A549 (cell line): ENCODE measurements around the gene CHTF18. TPM values are rescaled to one million over a fixed set of nuclear protein-coding genes. Genes with fewer than 3 reads are reported as not detected.

Experiments
- ATAC-seq, 2 experiments: fragments of 200-7000 bp in 1 of 2; fragments of >200 bp in 1 of 2; cut with Nextera tagmentation in 1 of 2; cut with Tn5 transposase in 1 of 2; 3 replicates each; pipeline versions ENCODE4 v1.8.0 to v1.9.1; 2018 to 2020; ENCODE audit warnings: mild to moderate bottlenecking in 1 of 2, moderate library complexity in 1 of 2
- CTCF ChIA-PET: fragments of 300-600 bp; sonication (Branson Sonifier 250); formaldehyde crosslinking; extraction: SDS; loops from one replicate; lab custom pipeline; 2021; ENCODE audit warnings: antibody characterized with exemption, inconsistent platforms; lab: Yijun Ruan, JAX
- POLR2A ChIA-PET: fragments of 350-600 bp; formaldehyde crosslinking; extraction: SDS; loops from one replicate; lab custom pipeline; 2021; ENCODE audit warnings: antibody characterized with exemption, inconsistent platforms; lab: Yijun Ruan, JAX
- DNase-seq, 2 experiments: peaks; one replicate each; pipeline versions ENCODE4 v3.0.0 to v3.0.0-alpha.2; 2011 to 2016; ENCODE audit warnings: low read depth in 1 of 2, low spot score in 1 of 2
- FAIRE-seq: peaks from 2 replicates; lab custom pipeline; 2011; peaks lifted over from hg19 to GRCh38; lab: Jason Lieb, UNC
- H3K27ac ChIP-seq, 2 experiments: fragments of >200 bp; sonication (Bioruptor Twin); formaldehyde crosslinking; 3 replicates each; pipeline ENCODE4 v1.5.1; 2016 to 2017
- H3K4me1 ChIP-seq: fragments of >200 bp; sonication (Bioruptor Twin); formaldehyde crosslinking; 3 replicates; pipeline ENCODE4 v1.6.1; 2016
- H3K4me2 ChIP-seq: fragments of >200 bp; sonication (Bioruptor Twin); formaldehyde crosslinking; 3 replicates; pipeline ENCODE4 v1.6.1; 2016
- H3K4me3 ChIP-seq: fragments of >200 bp; sonication (Bioruptor Twin); formaldehyde crosslinking; 3 replicates; pipeline ENCODE4 v1.5.1; 2016
- H3K9me3 ChIP-seq: fragments of >200 bp; sonication (Bioruptor Twin); formaldehyde crosslinking; 3 replicates; pipeline ENCODE4 v1.6.1; 2016
- CBX2 ChIP-seq: fragments of 200-600 bp; sonication (generic); IDR thresholded peaks from 2 replicates; pipeline ENCODE4 v1.6.1; 2016; ENCODE audit warnings: low read depth, mild to moderate bottlenecking, borderline replicate concordance
- CHD4 ChIP-seq: fragments of 200-600 bp; sonication (generic); IDR thresholded peaks from 2 replicates; pipeline ENCODE4 v1.6.1; 2016; ENCODE audit warnings: antibody characterized with exemption, mild to moderate bottlenecking, borderline replicate concordance
- FOSB ChIP-seq: fragments of 250-450 bp; sonication (Bioruptor Pico); IDR thresholded peaks from 2 replicates; pipeline ENCODE4 v1.5.0; 2020; ENCODE audit warnings: mild to moderate bottlenecking, moderate library complexity
- FOXS1 ChIP-seq: fragments of 250-450 bp; sonication (Bioruptor Pico); IDR thresholded peaks from 2 replicates; pipeline ENCODE4 v1.5.0; 2020; ENCODE audit warnings: mild to moderate bottlenecking, moderate library complexity
- HEYL ChIP-seq: fragments of 250-450 bp; sonication (Bioruptor Pico); IDR thresholded peaks from 2 replicates; pipeline ENCODE4 v1.8.0; 2021; ENCODE audit warnings: mild to moderate bottlenecking, moderate library complexity
- KDM1A ChIP-seq: fragments of 200-600 bp; sonication (generic); IDR thresholded peaks from 2 replicates; pipeline ENCODE4 v1.6.1; 2016; ENCODE audit warnings: low read depth, mild to moderate bottlenecking
- KDM5A ChIP-seq: fragments of 200-600 bp; sonication (generic); IDR thresholded peaks from 2 replicates; pipeline ENCODE4 v1.6.1; 2016; ENCODE audit warnings: antibody characterized with exemption, mild to moderate bottlenecking
- NPAS2 ChIP-seq: fragments of 250-450 bp; sonication (Bioruptor Pico); IDR thresholded peaks from 2 replicates; pipeline ENCODE4 v1.8.0; 2022; ENCODE audit warnings: mild to moderate bottlenecking, moderate library complexity, borderline replicate concordance
- RAD21 ChIP-seq, 2 experiments: fragments of >200 bp in 1 of 2; sonication (Bioruptor Twin) in 1 of 2; formaldehyde crosslinking in 1 of 2; IDR thresholded peaks in 1 of 2; conservative IDR thresholded peaks in 1 of 2; 2 replicates in 1 of 2; 3 replicates in 1 of 2; pipeline ENCODE4 v1.6.1; 2012 to 2018; ENCODE audit warnings: inconsistent platforms in 1 of 2
- RARB ChIP-seq: fragments of 250-450 bp; sonication (Bioruptor Pico); IDR thresholded peaks from 2 replicates; pipeline ENCODE4 v1.8.0; 2021; ENCODE audit warnings: mild to moderate bottlenecking, moderate library complexity
- RCOR1 ChIP-seq: fragments of 150-350 bp; IDR thresholded peaks from 2 replicates; pipeline ENCODE4 v1.6.1; 2014; ENCODE audit warnings: antibody characterized with exemption, low read length, low read depth
- RNF2 ChIP-seq: fragments of 200-600 bp; sonication (generic); IDR thresholded peaks from 2 replicates; pipeline ENCODE4 v1.6.1; 2016; ENCODE audit warnings: low read depth, mild to moderate bottlenecking, antibody characterized with exemption, moderate library complexity, borderline replicate concordance
- ZC3H11A ChIP-seq: fragments of 450-650 bp; IDR thresholded peaks from 2 replicates; pipeline ENCODE4 v1.6.1; 2014; ENCODE audit warnings: antibody characterized with exemption, mild to moderate bottlenecking
- WGBS: methylation state at CpG from one replicate; pipeline ENCODE4 v1.1.6; 2017; ENCODE audit errors: missing lambda C conversion rate; 5-methylcytosine and 5-hydroxymethylcytosine counted together
- polyA plus RNA-seq, 4 experiments: library from polyadenylated mRNA; depleted of rRNA in 3 of 4; stranded (reverse); fragments of >200 nt; fragmentation: RNase III in 1 of 4; extraction: RNeasy Plus Mini Kit Qiagen cat#74134 plus additional on column Dnase treatment in 1 of 4; gene quantifications; 2 replicates in 3 of 4; 3 replicates in 1 of 4; pipeline ENCODE4 v1.2.3, GENCODE V29; 2011 to 2017
- TF ChIP-seq, protein P1 (sequence below): fragments of 250-450 bp; sonication (Bioruptor Pico); IDR thresholded peaks from 2 replicates; pipeline ENCODE4 v1.5.0; 2021; ENCODE audit warnings: mild to moderate bottlenecking, moderate library complexity, borderline replicate concordance
- TF ChIP-seq, protein P2 (sequence below): fragments of 200-600 bp; sonication (generic); IDR thresholded peaks from 2 replicates; pipeline ENCODE4 v1.6.1; 2016; ENCODE audit warnings: antibody characterized with exemption, mild to moderate bottlenecking, moderate library complexity
- TF ChIP-seq, protein P3 (sequence below): fragments of >200 bp; sonication (Bioruptor Twin); formaldehyde crosslinking; IDR thresholded peaks from 3 replicates; pipeline ENCODE4 v1.6.1; 2016
- TF ChIP-seq, protein P4 (sequence below): fragments of >200 bp; sonication (Bioruptor Twin); formaldehyde crosslinking; IDR thresholded peaks from 3 replicates; pipeline ENCODE4 v1.5.1; 2016

The CHTF18 gene
- polyA plus RNA-seq, 2 of the 4 experiments (the other 2 are of a cell fraction): 4.8 to 36.7 TPM

DNA sequence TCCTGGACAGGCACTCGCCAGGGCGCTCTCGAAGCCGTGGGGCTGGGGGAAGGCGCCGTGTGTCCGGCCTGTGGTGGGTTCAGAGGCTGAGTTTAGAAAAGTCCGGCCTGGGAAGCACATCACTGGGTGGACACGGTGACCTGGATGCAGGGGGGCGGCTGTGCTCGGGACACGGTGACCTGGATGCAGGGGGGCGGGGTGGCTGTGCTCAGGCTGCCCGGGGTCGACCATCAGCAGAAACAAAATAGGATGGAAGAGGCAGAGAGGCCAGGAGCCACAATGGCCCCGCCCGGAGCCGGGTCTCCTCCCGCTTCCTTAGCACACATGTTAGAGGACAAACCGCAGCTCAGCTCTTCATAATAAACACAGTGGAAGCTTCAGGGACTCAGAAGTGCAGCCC is 55.4 kb downstream of the CHTF18 start:
- no peak for FAIRE-seq
- CTCF ChIA-PET: no interaction called here
- peaks cover 3% of the 10 kb centered on the region; the same call in 2 of the 3 replicates for H3K9me3 ChIP-seq
- no peak for DNase-seq
- no peak for TF ChIP-seq HEYL
- no peak for TF ChIP-seq RCOR1
- no peak for TF ChIP-seq RAD21 (conservative IDR thresholded peaks at IDR 0.05 in 1 of 2, IDR thresholded peaks at IDR 0.05 in 1 of 2)
- TF ChIP-seq RNF2: no peak
- TF ChIP-seq, protein P1, sequence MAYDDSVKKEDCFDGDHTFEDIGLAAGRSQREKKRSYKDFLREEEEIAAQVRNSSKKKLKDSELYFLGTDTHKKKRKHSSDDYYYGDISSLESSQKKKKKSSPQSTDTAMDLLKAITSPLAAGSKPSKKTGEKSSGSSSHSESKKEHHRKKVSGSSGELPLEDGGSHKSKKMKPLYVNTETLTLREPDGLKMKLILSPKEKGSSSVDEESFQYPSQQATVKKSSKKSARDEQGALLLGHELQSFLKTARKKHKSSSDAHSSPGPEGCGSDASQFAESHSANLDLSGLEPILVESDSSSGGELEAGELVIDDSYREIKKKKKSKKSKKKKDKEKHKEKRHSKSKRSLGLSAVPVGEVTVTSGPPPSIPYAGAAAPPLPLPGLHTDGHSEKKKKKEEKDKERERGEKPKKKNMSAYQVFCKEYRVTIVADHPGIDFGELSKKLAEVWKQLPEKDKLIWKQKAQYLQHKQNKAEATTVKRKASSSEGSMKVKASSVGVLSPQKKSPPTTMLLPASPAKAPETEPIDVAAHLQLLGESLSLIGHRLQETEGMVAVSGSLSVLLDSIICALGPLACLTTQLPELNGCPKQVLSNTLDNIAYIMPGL (CRISPR knock-in tag): no peak
- TF ChIP-seq, protein P2, sequence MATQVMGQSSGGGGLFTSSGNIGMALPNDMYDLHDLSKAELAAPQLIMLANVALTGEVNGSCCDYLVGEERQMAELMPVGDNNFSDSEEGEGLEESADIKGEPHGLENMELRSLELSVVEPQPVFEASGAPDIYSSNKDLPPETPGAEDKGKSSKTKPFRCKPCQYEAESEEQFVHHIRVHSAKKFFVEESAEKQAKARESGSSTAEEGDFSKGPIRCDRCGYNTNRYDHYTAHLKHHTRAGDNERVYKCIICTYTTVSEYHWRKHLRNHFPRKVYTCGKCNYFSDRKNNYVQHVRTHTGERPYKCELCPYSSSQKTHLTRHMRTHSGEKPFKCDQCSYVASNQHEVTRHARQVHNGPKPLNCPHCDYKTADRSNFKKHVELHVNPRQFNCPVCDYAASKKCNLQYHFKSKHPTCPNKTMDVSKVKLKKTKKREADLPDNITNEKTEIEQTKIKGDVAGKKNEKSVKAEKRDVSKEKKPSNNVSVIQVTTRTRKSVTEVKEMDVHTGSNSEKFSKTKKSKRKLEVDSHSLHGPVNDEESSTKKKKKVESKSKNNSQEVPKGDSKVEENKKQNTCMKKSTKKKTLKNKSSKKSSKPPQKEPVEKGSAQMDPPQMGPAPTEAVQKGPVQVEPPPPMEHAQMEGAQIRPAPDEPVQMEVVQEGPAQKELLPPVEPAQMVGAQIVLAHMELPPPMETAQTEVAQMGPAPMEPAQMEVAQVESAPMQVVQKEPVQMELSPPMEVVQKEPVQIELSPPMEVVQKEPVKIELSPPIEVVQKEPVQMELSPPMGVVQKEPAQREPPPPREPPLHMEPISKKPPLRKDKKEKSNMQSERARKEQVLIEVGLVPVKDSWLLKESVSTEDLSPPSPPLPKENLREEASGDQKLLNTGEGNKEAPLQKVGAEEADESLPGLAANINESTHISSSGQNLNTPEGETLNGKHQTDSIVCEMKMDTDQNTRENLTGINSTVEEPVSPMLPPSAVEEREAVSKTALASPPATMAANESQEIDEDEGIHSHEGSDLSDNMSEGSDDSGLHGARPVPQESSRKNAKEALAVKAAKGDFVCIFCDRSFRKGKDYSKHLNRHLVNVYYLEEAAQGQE: no peak
- TF ChIP-seq KDM1A: no peak
- H3K4me1 ChIP-seq: no peaks in the 10 kb centered on the region
- no peak for ATAC-seq
- WGBS: 65% methylated on average over 19 of the region's 20 CpGs
- H3K4me3 ChIP-seq: no peak overlapping the region
- H3K27ac ChIP-seq: no peak overlapping the region
- POLR2A ChIA-PET: no interaction called here
- no peak overlapping the region for H3K4me2 ChIP-seq

DNA sequence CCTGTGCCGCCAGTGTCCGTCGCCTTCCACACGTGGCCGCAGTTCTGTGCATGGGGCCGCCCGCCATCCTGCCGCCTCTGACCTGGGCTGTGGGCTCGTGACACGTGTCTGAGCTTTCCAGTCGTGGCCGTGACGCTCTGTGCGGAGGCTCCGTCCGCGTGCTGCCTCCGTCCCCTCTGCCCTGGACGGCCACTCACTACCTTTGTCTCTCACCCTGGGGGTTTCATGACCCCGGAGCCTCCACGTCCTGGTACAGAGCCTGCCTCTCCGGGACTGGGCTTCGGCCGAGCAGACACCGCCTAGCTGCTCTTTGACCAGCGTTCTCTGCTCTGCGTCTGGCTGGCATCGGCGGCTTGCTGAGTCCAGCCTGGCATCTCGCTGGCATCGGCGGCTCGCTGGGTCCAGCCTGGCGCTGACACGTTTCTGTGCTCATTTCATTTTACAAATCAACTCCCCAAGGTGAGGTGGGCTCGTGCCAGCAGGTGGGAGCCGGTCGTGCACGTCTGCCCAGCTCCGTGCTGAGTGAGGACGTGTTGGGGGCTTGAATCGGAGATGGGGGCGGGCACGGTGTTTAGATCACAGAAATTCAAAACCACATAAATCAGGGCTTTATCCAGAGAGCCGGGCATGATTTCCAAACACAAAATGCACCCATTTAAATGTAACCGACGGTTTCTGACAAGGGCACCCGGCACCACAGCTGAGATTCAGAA is 56.4 kb downstream of the CHTF18 start:
- no peak for DNase-seq
- POLR2A ChIA-PET: no interaction called here
- no peak for TF ChIP-seq NPAS2 (CRISPR knock-in tag)
- TF ChIP-seq, protein P3, sequence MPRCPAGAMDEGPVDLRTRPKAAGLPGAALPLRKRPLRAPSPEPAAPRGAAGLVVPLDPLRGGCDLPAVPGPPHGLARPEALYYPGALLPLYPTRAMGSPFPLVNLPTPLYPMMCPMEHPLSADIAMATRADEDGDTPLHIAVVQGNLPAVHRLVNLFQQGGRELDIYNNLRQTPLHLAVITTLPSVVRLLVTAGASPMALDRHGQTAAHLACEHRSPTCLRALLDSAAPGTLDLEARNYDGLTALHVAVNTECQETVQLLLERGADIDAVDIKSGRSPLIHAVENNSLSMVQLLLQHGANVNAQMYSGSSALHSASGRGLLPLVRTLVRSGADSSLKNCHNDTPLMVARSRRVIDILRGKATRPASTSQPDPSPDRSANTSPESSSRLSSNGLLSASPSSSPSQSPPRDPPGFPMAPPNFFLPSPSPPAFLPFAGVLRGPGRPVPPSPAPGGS: no peak
- no peak for TF ChIP-seq FOXS1 (CRISPR knock-in tag)
- TF ChIP-seq RARB (CRISPR knock-in tag): no peak
- TF ChIP-seq KDM5A: no peak
- TF ChIP-seq, protein P4, sequence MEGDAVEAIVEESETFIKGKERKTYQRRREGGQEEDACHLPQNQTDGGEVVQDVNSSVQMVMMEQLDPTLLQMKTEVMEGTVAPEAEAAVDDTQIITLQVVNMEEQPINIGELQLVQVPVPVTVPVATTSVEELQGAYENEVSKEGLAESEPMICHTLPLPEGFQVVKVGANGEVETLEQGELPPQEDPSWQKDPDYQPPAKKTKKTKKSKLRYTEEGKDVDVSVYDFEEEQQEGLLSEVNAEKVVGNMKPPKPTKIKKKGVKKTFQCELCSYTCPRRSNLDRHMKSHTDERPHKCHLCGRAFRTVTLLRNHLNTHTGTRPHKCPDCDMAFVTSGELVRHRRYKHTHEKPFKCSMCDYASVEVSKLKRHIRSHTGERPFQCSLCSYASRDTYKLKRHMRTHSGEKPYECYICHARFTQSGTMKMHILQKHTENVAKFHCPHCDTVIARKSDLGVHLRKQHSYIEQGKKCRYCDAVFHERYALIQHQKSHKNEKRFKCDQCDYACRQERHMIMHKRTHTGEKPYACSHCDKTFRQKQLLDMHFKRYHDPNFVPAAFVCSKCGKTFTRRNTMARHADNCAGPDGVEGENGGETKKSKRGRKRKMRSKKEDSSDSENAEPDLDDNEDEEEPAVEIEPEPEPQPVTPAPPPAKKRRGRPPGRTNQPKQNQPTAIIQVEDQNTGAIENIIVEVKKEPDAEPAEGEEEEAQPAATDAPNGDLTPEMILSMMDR: no peak
- no peak for TF ChIP-seq CBX2
- TF ChIP-seq ZC3H11A: no peak
- no peak for TF ChIP-seq FOSB (CRISPR knock-in tag)
- TF ChIP-seq CHD4: no peak
- TF ChIP-seq RNF2: no peak
- peaks cover 11% of the 10 kb centered on the region for H3K9me3 ChIP-seq
- WGBS: 67% methylated on average over 48 of the region's 48 CpGs
- no peak overlapping the region for H3K4me3 ChIP-seq
- CTCF ChIA-PET: interaction anchor here (1.0 to 1.3 kb wide), 3 partner anchors 20 to 457 kb away, joined by 3 read pairs; no protein-coding TSS in a partner anchor
- no peak for ATAC-seq
- no peak overlapping the region for H3K27ac ChIP-seq
- H3K4me2 ChIP-seq: no peak overlapping the region
- H3K4me1 ChIP-seq: no peaks in the 10 kb centered on the region
- no peak for FAIRE-seq
